HG02623 (cell line): Measurements from ENCODE around the gene ERI3.
"Not testable (repeated sequence)": the region's sequence is repeated elsewhere in the genome, so short reads cannot be mapped to it uniquely, and the experiment has no call there.

ENCODE experiments used
- ATAC-seq: cut with Tn5 transposase; IDR thresholded peaks from one replicate; pipeline ENCODE4 v1.9.1; 2021; ENCODE audit warnings: moderate library complexity; ENCODE audit not compliant: unreplicated experiment

The ERI3 gene

GRCh38 chr1:44217809-44218410 lies 137.1 kb downstream of the ERI3 start:
- no peak for ATAC-seq

GRCh38 chr1:44213222-44214112 lies 141.6 kb downstream of the ERI3 start, which contains the start of gene DMAP1:
DMAP1 (plus strand) TSS chr1:44213471; CDS start chr1:44213754, 283 bp downstream.
- ATAC-seq = peak; percentile 65

- ATAC-seq = no peak
These were observed 142.5 kb downstream of the ERI3 start for GRCh38 chr1:44212355-44213221.

- ATAC-seq = no peak
These were observed 144.5 kb downstream of the ERI3 start for GRCh38 chr1:44210595-44210994.

- ATAC-seq = no peak
These were observed 146.8 kb downstream of the ERI3 start for GRCh38 chr1:44208226-44208625.

GRCh38 chr1:44206545-44206944 lies 148.5 kb downstream of the ERI3 start:
- ATAC-seq = not testable (repeated sequence)

GRCh38 chr1:44200336-44200735 lies 154.7 kb downstream of the ERI3 start:
- ATAC-seq = no peak

GRCh38 chr1:44174630-44175029 lies 180.4 kb downstream of the ERI3 start:
- no peak for ATAC-seq
